SJCRH30 (cell line): Measurements from ENCODE around the gene TAF9. TPM values are rescaled to one million over a fixed set of nuclear protein-coding genes. Genes with fewer than 3 reads are reported as not detected.
"Not testable (repeated sequence)": the region's sequence is repeated elsewhere in the genome, so short reads cannot be mapped to it uniquely, and the experiment has no call there.

Experiments used
- DNase-seq, 2 experiments: peaks; one replicate each; pipeline ENCODE4 v3.0.0-alpha.2; 2015 to 2020
- H3K27ac ChIP-seq: fragments of 250-450 bp; sonication (Bioruptor Pico); 2 replicates; pipeline ENCODE4 v1.5.1; 2020; ENCODE audit warnings: mild to moderate bottlenecking, moderate library complexity
- H3K27me3 ChIP-seq: fragments of 250-450 bp; sonication (Bioruptor Pico); 2 replicates; pipeline ENCODE4 v1.5.1; 2020; ENCODE audit warnings: mild to moderate bottlenecking, moderate library complexity
- H3K36me3 ChIP-seq: fragments of 250-450 bp; sonication (Bioruptor Pico); 2 replicates; pipeline ENCODE4 v1.5.1; 2020; ENCODE audit warnings: mild to moderate bottlenecking, moderate library complexity
- H3K4me1 ChIP-seq: fragments of 250-450 bp; sonication (Bioruptor Pico); 2 replicates; pipeline ENCODE4 v1.5.1; 2020; ENCODE audit warnings: mild to moderate bottlenecking, moderate library complexity
- H3K4me3 ChIP-seq: fragments of 250-450 bp; sonication (Bioruptor Pico); 2 replicates; pipeline ENCODE4 v1.5.1; 2020; ENCODE audit warnings: mild to moderate bottlenecking, moderate library complexity
- H3K9me3 ChIP-seq: fragments of 250-450 bp; sonication (Bioruptor Pico); replicated peaks from 2 replicates; pipeline ENCODE4 v1.5.1; 2020; ENCODE audit warnings: mild to moderate bottlenecking, moderate library complexity
- total RNA-seq: library from RNA; depleted of rRNA; stranded (reverse); fragments of >200 nt; shearing (Covaris generic); gene quantifications from 2 replicates; pipeline ENCODE4 v1.2.3, GENCODE V29; 2014; rRNA removed

TAF9 gene, protein sequence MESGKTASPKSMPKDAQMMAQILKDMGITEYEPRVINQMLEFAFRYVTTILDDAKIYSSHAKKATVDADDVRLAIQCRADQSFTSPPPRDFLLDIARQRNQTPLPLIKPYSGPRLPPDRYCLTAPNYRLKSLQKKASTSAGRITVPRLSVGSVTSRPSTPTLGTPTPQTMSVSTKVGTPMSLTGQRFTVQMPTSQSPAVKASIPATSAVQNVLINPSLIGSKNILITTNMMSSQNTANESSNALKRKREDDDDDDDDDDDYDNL
- 169 and 181 TPM in 2 replicates for total RNA-seq

DNA sequence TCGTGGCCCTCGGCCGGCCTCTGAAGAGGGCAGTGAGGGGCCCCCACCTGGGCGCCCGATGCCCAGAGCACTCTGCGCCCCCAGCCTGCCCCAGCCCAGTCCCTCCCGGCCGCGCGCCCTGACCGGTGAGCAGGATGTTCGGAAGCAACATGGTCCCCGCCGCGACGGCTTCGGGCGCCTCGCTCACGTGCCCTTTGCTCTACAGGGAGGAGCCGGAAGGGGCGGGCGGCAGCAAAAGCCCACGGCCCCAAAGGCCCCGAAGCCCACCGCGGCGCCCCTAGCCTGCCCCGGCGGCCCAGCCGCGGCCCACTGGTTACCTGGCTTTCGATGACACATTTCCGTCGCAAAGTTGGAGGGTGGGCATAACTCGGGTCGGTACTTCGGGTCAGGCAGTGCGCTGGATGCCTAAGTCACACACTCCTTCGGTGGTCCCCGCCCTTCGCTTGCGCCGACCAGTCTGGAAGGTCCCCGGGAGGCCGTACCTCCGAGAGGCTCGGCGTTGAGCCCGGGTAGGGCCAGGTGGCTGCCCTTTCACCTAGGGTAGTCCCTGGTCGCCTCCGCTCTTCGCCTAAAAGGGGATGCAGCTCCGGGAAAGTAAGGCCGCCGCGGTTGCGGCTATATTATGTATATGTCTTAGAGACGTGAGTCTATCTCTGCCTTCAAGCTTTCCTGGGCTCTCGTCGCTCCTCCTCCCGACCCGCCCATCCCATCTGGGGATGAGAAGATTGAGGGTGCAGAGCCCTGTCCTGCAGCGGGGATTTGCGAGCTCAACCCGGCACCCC, at the start of gene TAF9, which contains the start of the genes AK6 and RAD17:
TSS of gene TAF9 (minus strand) at position 181 of the 782 bp plus-strand sequence. CDS start 3,783 bp downstream, outside the sequence.
TSS of gene AK6 (minus strand) at position 181 of the 782 bp plus-strand sequence. CDS start at position 151, 30 bp downstream.
TSS of gene RAD17 (plus strand) at position 479 of the 782 bp plus-strand sequence. CDS start 2,391 bp downstream, outside the sequence.
- Histone ChIP-seq H3K9me3 (no peaks in the 10 kb centered on the region), H3K27ac (peak within 1 kb of the TSS; percentile 100), H3K27me3 (no peaks in the 10 kb centered on the region), H3K4me1 (peaks cover 3% of the 10 kb centered on the region; the same call in 1 of the 2 replicates), H3K4me3 (peak within 1 kb of the TSS; percentile 93), H3K36me3 (peaks cover 29% of the 10 kb centered on the region)
- peak; percentile 94 for DNase-seq

- H3K27ac ChIP-seq, result no peak overlapping the region
- H3K27me3 ChIP-seq, result no peaks in the 10 kb centered on the region
- H3K4me3 ChIP-seq, result no peak overlapping the region
- H3K36me3 ChIP-seq, result peaks cover 13% of the 10 kb centered on the region
- no peaks in the 10 kb centered on the region for H3K4me1 ChIP-seq
- DNase-seq, result no peak
- H3K9me3 ChIP-seq, result no peaks in the 10 kb centered on the region
These were observed 49.2 kb upstream of the TAF9 start for GRCh38 chr5:69418554-69418953.

GRCh38 chr5:69416699-69417098, 47.4 kb upstream of the TAF9 start:
- no peak for DNase-seq
- no peak overlapping the region for H3K27ac ChIP-seq
- no peaks in the 10 kb centered on the region for H3K9me3 ChIP-seq
- peaks cover 21% of the 10 kb centered on the region for H3K36me3 ChIP-seq
- H3K4me3 ChIP-seq, result no peak overlapping the region
- H3K4me1 ChIP-seq, result no peaks in the 10 kb centered on the region
- no peaks in the 10 kb centered on the region for H3K27me3 ChIP-seq

GRCh38 chr5:69416180-69416579, 46.9 kb upstream of the TAF9 start:
- H3K4me3 ChIP-seq, result no peak overlapping the region
- DNase-seq, result no peak
- no peaks in the 10 kb centered on the region for H3K4me1 ChIP-seq
- H3K27me3 ChIP-seq, result no peaks in the 10 kb centered on the region
- no peak overlapping the region for H3K27ac ChIP-seq
- H3K9me3 ChIP-seq, result no peaks in the 10 kb centered on the region
- H3K36me3 ChIP-seq, result peaks cover 24% of the 10 kb centered on the region

GRCh38 chr5:69415584-69415958, 46.3 kb upstream of the TAF9 start:
- Histone ChIP-seq H3K27ac (no peak overlapping the region), H3K4me3 (no peak overlapping the region), H3K27me3 (no peaks in the 10 kb centered on the region), H3K4me1 (no peaks in the 10 kb centered on the region), H3K9me3 (no peaks in the 10 kb centered on the region), H3K36me3 (peaks cover 25% of the 10 kb centered on the region)
- no peak for DNase-seq

DNA sequence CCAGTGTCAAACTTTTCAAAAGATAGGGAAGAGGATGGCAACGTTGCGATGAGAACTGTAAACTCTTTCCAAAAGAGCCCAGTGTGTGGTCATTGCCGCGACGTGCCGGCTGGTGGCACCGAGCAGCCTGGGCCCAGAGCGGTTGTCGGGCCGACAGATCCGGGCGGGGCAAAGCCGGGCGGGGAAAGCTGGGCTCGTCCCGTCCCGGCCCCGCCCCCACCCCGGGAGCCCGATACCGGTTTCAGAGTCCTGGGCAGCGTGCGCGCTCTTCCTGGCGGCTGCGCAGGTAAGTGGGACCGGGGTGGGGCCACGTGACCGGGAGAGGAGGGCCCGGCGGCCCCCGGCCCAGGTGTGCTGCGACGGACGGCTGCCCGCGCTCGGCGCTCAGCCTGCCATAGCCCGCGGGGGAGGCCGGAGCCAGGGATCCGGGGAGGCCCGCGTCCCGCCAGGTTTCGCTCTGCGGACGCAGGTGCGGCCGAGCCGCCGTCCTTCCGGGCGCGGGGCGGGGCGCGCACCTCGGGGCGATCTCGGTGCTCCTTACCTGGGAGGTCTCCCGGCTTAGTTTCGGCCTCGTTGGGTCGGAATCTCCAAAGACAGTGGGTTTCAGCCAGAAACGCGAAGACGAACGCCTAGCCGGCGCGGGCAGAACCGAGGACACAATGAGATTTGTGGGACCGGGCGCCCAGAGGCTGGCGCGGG, 45.7 kb upstream of the TAF9 start, which contains the start of gene MARVELD2:
TSS of gene MARVELD2 (plus strand) at position 232 of the 699 bp plus-strand sequence. CDS start 4,270 bp downstream, outside the sequence.
- DNase-seq, result no peak
- Histone ChIP-seq H3K9me3 (no peaks in the 10 kb centered on the region), H3K27me3 (no peaks in the 10 kb centered on the region), H3K27ac (no peak within 1 kb of the TSS), H3K36me3 (peaks cover 30% of the 10 kb centered on the region), H3K4me1 (no peaks in the 10 kb centered on the region), H3K4me3 (no peak within 1 kb of the TSS)

GRCh38 chr5:69404659-69405330, 35.5 kb upstream of the TAF9 start:
- Histone ChIP-seq H3K36me3 (peaks cover 43% of the 10 kb centered on the region), H3K9me3 (no peaks in the 10 kb centered on the region), H3K4me1 (no peaks in the 10 kb centered on the region), H3K27ac (no peak overlapping the region), H3K4me3 (no peak overlapping the region), H3K27me3 (no peaks in the 10 kb centered on the region)
- DNase-seq, result peak in 1 of 2 experiments; percentile 6

DNA sequence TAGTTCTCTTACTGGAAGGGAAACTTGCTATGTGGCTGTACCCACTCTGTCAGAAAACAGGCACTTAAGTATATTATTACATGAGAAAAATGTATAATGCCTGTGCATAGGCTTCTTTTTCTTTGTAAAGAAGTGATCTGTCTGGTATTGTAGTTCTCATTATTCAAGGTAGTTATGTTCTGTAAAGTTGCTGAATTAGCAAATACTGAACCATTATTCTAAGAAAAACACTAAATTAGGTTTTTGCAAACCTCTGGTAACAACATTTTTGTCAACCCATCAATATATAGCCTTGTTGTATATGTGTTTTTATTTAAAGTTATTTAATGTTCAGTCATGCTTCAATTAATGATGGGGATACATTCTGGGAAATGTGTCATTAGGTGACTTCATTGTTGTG, 9.1 kb upstream of the TAF9 start:
- Histone ChIP-seq H3K27ac (no peak overlapping the region), H3K4me3 (no peak overlapping the region), H3K9me3 (no peaks in the 10 kb centered on the region), H3K4me1 (no peaks in the 10 kb centered on the region), H3K27me3 (no peaks in the 10 kb centered on the region), H3K36me3 (peaks cover 59% of the 10 kb centered on the region)
- no peak for DNase-seq

GRCh38 chr5:69374911-69375446, 5.7 kb upstream of the TAF9 start:
- no peak for DNase-seq
- H3K36me3 ChIP-seq, result peaks cover 34% of the 10 kb centered on the region
- no peak overlapping the region for H3K27ac ChIP-seq
- H3K4me3 ChIP-seq, result no peak overlapping the region
- no peaks in the 10 kb centered on the region for H3K27me3 ChIP-seq
- peaks cover 3% of the 10 kb centered on the region; the same call in 1 of the 2 replicates for H3K4me1 ChIP-seq
- no peaks in the 10 kb centered on the region for H3K9me3 ChIP-seq

DNA sequence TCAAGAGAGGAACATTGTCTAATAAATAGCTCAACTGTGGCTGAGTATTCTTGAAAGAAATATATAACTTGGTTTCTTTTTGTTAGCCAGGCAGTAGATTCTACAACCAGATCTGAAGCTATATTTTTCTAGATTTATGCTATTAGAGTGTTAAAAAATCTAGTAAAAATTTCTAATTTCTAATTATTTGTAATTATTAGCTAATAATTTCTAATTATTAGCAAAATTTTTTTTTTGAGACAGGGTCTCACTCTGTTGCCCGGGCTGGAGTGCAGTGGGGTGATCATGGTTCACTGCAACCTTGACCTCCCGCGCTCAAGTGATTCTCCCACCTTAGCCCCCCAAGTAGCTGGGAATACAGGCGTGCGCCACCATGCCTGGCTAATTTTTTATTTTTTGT, 3.1 kb upstream of the TAF9 start:
- H3K9me3 ChIP-seq, result no peaks in the 10 kb centered on the region
- no peak overlapping the region for H3K4me3 ChIP-seq
- no peaks in the 10 kb centered on the region for H3K27me3 ChIP-seq
- DNase-seq, result no peak
- peaks cover 3% of the 10 kb centered on the region; the same call in 1 of the 2 replicates for H3K4me1 ChIP-seq
- H3K36me3 ChIP-seq, result peaks cover 28% of the 10 kb centered on the region
- H3K27ac ChIP-seq, result no peak overlapping the region

DNA sequence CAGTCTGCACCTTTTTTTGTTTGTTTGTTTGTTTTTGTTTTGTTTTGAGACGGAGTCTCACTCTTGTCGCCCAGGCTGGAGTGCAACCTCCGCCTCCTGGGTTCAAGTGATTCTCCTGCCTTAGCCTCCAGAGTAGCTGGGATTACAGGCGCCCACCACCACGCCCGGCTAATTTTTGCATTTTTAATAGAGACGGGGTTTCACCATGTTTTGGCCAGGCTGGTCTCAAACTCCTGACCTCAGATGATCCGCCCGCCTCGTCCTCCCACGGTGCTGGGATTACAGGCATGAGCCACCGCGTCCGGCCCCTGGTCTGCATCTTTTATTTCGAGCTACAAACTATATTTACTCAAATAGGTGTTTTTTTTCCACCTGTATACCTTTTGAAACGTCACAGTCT, 1.0 kb upstream of the TAF9 start:
- H3K4me1 ChIP-seq, H3K9me3 ChIP-seq, H3K27me3 ChIP-seq: not testable (repeated sequence)
- Histone ChIP-seq H3K4me3 (peak overlapping the region; percentile 93), H3K36me3 (peaks cover 30% of the 10 kb centered on the region), H3K27ac (peak overlapping the region; percentile 100)
- peak; percentile 9 to 11 for DNase-seq

- Histone ChIP-seq H3K4me3 (peak overlapping the region; percentile 93), H3K27ac (peak overlapping the region; percentile 100), H3K4me1 (peaks cover 3% of the 10 kb centered on the region; the same call in 1 of the 2 replicates), H3K27me3 (no peaks in the 10 kb centered on the region), H3K36me3 (peaks cover 25% of the 10 kb centered on the region), H3K9me3 (no peaks in the 10 kb centered on the region)
- DNase-seq, result peak in 1 of 2 experiments; percentile 10
These were observed 621 bp downstream of the TAF9 start for GRCh38 chr5:69368458-69369339.

GRCh38 chr5:69367697-69368279, 1.5 kb downstream of the TAF9 start:
- peaks cover 3% of the 10 kb centered on the region; the same call in 1 of the 2 replicates for H3K4me1 ChIP-seq
- H3K27ac ChIP-seq, result no peak overlapping the region
- H3K27me3 ChIP-seq, result no peaks in the 10 kb centered on the region
- DNase-seq, result no peak
- peaks cover 29% of the 10 kb centered on the region for H3K36me3 ChIP-seq
- H3K4me3 ChIP-seq, result peak overlapping the region; percentile 93
- H3K9me3 ChIP-seq, result no peaks in the 10 kb centered on the region
